HuH-7.5 (cell line): ENCODE results near the gene NRXN2.
A peak's percentile ranks its signal among the peaks of the same experiment; 100 is the strongest.
"Not testable (repeated sequence)": the region's sequence is repeated elsewhere in the genome, so short reads cannot be mapped to it uniquely, and the experiment has no call there.

ENCODE experiments used
- DNase-seq: peaks from one replicate; pipeline ENCODE4 v3.0.0; 2011; ENCODE audit warnings: low spot score

NRXN2 gene

DNA sequence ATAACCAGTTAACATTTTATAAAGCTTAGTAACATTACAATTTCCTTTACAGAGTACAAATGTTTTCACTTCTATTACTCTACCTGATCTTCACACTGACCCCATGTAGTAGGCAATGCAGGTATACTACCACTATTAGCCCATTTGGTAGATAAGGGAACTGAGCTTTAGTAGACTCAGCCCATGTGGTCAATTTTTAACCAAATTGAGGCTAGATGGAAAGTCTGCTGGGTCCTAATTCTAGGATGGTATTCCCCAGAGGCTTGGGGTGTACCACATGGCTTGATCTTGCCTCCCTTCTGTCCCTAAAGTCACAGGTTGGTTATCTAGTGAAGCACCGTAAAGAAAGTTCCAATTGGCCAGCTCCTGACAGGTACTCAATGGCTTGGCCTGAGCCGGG lies 48.2 kb downstream of the NRXN2 start:
- no peak for DNase-seq

DNA sequence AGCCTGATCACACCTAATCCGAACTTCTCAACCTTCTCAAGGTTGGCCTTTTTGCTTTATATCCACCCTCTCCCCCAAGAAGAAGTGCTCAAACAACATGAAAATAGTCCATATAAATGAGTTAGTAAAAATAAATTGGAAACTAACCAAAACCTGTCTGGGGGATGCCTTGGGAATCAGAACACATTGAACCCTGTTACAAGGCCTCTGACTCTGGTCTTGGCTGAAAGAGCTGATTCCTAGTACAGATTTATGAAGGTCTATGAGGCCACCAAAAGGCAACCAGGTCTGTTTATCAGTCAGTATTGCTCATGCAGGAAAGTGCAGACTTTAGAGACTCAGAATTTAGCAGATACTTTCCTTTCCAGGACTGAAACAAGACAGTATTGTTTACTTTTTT lies 49.7 kb downstream of the NRXN2 start:
- no peak for DNase-seq

GRCh38 chr11:64672875-64673274 lies 50.1 kb downstream of the NRXN2 start:
- DNase-seq: no peak

- DNase-seq: no peak
Observed at GRCh38 chr11:64670975-64671374, 52.0 kb downstream of the NRXN2 start.

- no peak for DNase-seq
Observed at GRCh38 chr11:64667154-64667745, 55.7 kb downstream of the NRXN2 start.

DNA sequence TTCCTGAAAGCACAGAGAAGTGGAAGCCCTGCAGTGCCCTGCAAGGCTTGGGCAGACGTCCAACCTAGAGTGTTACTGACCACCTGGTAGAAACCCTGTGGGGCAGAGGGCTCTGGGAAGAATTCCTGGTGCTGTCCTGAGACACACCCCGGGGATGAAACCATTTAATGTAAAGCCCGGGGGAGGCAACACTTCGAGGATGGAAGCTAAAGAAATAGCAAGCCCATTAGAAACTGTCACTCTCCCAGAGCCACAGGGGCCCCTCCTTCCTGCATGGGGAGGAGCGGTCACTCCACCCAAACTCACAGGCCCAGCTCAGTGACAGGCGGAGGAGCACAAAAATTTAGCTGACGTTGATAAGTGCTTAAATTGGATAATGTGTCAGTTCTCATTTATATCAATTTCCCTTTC lies 57.6 kb downstream of the NRXN2 start:
- no peak for DNase-seq

GRCh38 chr11:64664236-64664870 lies 58.6 kb downstream of the NRXN2 start:
- DNase-seq: not testable (repeated sequence)

DNA sequence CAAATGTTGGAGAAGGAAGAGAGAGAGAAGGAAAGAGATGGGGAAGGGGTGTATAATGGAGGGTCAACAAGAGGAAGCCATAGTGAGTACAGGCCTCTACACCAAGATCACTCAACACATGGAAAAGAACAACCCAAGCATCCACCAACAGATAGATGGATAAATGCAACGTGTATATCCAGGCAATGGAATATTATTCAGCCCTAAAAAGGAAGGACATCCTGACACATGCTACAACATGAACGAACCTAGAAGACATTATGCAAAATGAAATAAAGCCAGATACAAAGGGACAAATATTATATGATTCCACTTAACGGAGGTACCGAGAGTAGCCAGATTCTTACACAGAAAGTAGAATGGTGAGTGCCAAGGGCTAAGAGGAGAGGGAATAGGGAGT lies 59.3 kb downstream of the NRXN2 start:
- DNase-seq: no peak

DNA sequence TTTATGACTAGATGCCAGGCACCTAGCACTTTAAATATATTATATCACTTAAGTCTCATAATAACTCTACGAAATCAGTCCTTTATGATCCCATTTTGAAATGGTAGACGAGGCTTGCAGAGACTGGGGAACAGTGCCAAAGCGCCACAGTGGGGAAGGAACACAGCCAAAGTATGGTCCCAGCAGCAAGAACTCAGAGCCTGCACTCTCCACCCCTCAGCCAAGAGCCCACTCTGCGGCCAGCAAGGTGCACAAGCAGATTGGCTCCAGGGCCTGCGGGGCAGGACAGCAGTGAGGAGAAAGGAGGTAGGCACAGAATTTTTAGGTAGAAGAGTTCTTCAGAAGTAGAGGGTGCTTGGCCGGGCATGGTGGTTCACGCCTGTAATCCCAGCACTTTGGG lies 61.4 kb downstream of the NRXN2 start:
- no peak for DNase-seq

- no peak for DNase-seq
Observed at GRCh38 chr11:64661146-64661545, 61.9 kb downstream of the NRXN2 start.

DNA sequence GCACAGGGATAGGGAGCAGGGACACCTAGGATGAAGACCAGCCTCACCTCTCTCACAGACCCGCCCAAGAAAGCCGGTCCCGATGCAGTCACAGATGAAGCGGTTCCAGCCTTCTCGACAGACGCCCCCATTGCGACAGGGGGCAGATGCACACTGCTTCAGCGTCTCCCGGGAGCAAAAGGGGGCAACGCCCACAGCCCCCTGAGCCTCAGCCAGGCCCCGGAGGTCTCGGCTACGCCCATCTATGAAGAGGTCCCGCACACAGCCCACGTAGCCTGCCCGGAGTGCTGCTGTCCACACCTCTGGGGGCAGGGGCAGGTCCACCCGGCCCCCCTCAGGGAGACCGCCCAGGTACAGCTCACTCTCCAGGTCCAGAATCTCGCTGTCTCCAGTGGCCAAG lies 62.3 kb downstream of the NRXN2 start:
- no peak for DNase-seq

DNA sequence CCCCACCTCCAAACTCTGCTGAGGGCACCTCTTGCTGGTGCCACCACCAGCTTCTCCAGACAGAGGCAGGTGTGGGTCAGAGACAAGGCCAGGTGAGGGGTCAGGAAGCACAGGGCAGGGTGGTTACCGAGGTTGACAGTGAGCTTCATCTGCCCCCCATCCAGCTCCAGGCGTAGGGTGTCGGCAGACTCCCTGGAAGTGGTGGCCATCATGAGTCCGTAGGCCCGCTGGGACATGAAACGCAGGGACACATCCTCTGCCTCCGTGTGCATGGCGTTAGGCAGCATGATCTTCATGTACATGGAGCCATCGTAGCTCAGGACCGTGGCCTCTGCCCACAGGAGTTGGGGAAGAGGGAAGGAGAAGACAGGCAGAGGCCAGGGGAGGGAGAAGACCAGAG lies 62.8 kb downstream of the NRXN2 start:
- no peak for DNase-seq

GRCh38 chr11:64659417-64660144 lies 63.4 kb downstream of the NRXN2 start:
- no peak for DNase-seq

DNA sequence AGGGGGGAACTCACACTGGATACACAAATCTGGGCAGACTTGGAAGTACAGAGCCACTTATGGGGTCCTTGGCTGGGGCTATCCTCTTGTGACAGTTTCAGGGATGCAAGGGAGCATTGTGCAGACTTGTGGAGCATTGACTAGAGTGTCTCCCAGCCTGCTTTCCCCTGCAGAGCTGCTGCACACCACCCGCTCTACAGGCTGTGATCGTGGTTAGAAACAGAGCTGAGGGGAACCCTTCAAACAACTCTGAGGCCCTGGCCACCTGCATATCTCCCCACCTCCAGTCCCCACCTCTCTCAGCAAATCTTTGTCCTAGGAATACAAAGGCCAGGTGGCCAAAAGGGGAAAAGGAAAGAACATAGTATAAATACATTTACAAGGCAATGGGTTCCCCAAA lies 64.7 kb downstream of the NRXN2 start:
- no peak for DNase-seq

GRCh38 chr11:64656862-64657261 lies 66.1 kb downstream of the NRXN2 start:
- DNase-seq: no peak

DNA sequence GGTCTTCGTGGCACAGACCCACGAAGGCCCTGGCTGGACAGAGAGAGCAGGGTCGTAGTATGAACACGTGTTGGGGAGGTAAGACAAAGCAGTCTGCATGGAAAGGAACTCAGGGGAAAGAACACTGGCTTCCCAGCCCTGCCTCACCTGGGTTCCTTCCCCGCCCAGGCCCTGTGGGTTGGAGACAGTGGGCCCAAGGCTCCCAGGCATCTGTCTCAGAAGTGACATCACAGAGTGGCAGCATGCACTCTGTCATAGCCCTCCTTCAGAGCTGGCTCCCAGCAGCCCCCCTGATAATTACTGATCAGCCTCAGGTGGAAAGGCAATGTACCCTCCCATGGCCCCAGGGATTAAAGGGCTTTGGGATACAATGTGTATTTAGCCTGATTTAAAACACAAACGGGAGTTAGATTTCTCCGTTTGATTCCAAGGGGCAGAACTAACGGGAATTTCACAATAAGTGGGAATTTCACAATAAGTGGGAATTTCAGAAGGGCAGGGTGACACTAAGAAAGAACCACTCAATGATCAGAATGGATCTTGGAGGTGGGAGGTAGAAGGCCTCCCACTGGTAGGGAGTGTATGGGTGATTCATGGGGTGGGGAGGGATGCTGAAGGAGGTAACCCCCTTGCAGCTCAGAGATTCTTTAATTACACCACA lies 66.9 kb downstream of the NRXN2 start:
- no peak for DNase-seq

DNA sequence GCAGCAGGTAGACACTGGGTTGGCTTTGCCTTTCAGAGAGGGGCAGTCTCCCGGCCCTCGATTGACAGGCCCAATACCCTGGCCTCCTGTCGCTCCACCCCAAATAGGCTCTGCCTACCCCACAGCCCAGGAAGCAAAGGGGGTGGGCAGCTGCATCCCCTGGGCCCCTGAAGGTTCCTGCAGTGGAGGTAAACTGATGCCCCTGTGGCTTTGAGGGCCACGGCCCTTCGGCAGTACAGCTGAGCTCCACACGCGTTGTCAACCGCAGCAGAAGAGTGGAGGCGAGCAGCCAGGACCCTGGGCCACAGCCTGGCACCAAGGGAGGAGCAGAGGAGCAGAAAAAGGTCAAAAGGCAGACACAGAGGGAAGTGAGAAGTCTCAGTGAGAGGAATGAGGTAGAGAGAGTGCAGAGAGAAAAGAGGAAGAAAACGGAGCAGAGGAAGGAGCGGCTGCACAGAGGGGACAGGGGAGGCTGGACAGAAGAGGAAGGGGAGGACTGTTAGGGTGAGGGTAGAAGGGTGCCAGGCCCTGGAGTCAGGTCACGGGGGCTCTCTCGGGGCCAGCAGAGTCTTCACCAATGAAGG lies 67.9 kb downstream of the NRXN2 start:
- DNase-seq: no peak

DNA sequence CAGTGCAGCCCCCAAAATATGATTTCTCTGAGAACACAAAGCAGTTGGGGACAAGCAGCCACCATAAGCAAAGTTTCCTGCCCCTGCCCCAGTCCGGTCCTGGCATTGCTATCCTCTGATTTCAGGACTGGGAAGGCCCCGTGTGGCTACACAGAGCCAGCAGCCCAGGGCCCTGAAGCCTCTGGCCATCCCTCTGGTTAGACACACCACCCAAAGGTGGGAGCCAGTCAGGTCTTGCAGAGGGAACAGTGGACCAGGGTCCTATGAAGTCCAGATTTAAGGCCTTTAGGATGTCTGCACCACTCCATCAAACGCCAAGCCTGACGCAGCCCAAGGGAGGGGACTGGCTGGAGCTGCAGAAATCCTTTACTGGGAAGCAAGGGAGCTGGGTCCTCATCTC lies 68.6 kb downstream of the NRXN2 start:
- DNase-seq: no peak

- no peak for DNase-seq
Observed at GRCh38 chr11:64653388-64653973, 69.5 kb downstream of the NRXN2 start.

DNA sequence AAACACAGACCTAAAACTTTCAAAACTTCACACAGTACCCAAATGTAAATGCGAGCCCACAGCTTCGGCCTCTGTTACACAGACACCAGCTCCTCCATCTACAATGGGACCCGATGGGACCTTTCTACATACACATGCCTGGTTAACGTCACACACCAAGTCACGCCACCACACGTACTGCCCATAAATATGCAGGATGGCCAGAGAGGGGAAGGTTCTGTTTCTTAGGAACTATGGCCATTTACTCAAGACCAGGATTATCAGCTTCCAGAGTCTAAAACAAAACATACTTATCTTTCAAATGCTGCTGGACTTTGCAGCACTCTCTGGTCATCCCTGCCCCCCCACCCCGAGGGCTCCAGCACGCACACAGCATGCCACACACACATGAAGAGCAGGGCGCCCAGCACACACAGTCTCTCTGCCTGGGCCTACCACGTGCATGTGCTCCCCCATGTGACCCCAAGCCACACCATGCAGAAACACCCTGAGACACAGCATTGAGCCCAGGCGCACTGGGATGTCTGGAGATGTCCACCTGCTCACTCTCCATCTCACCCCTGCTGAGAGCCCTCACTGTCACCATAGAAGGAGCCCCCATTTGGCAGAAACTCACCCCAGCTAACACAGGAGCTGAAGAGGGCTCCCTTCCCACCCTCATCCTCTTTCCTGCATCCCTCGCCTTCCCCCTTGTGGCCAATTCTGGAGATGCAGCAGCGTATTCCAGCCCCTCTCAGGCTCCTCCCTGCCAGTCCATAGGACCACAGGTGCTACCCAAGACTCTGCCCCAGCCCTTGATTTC lies 70.2 kb downstream of the NRXN2 start:
- DNase-seq: peak; percentile 87

- DNase-seq: peak; percentile 62
Observed at GRCh38 chr11:64650923-64651523, 72.0 kb downstream of the NRXN2 start.
